ENCODE measurements around the gene RHEBL1. TPM values are rescaled to one million over a fixed set of nuclear protein-coding genes. Genes with fewer than 3 reads are reported as not detected.

RHEBL1 gene
- total RNA-seq, 1 donor from 2014 or later, result 0.53 TPM

GRCh38 chr12:49105504-49106084, 35.8 kb upstream of the RHEBL1 start:
- no peak for FAIRE-seq
- DNase-seq (ENCODE audit: low read depth), result peak; percentile 67
- Histone ChIP-seq H3K4me3 (ENCODE audit: low read depth, low read length) (no peak overlapping the region), H3K36me3 (ENCODE audit: control insufficient read depth, insufficient read depth, low read length) (peaks cover 20% of the 10 kb centered on the region), H3K27me3 (ENCODE audit: control insufficient read depth, insufficient read depth, low read length) (no peaks in the 10 kb centered on the region)
- TF ChIP-seq CTCF (IDR thresholded peaks at IDR 0.05; ENCODE audit: insufficient read depth, low read length, severe bottlenecking), result no peak

GRCh38 chr12:49104822-49105221, 35.0 kb upstream of the RHEBL1 start:
- no peaks in the 10 kb centered on the region for H3K27me3 ChIP-seq (ENCODE audit: control insufficient read depth, insufficient read depth, low read length)
- FAIRE-seq (no peak), DNase-seq (ENCODE audit: low read depth) (no peak)
- no peak overlapping the region for H3K4me3 ChIP-seq (ENCODE audit: low read depth, low read length)
- no peak for TF ChIP-seq CTCF (IDR thresholded peaks at IDR 0.05; ENCODE audit: insufficient read depth, low read length, severe bottlenecking)
- H3K36me3 ChIP-seq (ENCODE audit: control insufficient read depth, insufficient read depth, low read length), result peaks cover 20% of the 10 kb centered on the region

- DNase-seq (ENCODE audit: low read depth) (no peak), FAIRE-seq (no peak)
- Histone ChIP-seq H3K36me3 (ENCODE audit: control insufficient read depth, insufficient read depth, low read length) (peaks cover 20% of the 10 kb centered on the region), H3K4me3 (ENCODE audit: low read depth, low read length) (no peak overlapping the region), H3K27me3 (ENCODE audit: control insufficient read depth, insufficient read depth, low read length) (no peaks in the 10 kb centered on the region)
- no peak for TF ChIP-seq CTCF (IDR thresholded peaks at IDR 0.05; ENCODE audit: insufficient read depth, low read length, severe bottlenecking)
These were observed 30.6 kb upstream of the RHEBL1 start for GRCh38 chr12:49100380-49100779.

- FAIRE-seq (no peak), DNase-seq (ENCODE audit: low read depth) (no peak)
- Histone ChIP-seq H3K4me3 (ENCODE audit: low read depth, low read length) (no peak overlapping the region), H3K36me3 (ENCODE audit: control insufficient read depth, insufficient read depth, low read length) (peaks cover 14% of the 10 kb centered on the region), H3K27me3 (ENCODE audit: control insufficient read depth, insufficient read depth, low read length) (peaks cover 9% of the 10 kb centered on the region)
- no peak for TF ChIP-seq CTCF (IDR thresholded peaks at IDR 0.05; ENCODE audit: insufficient read depth, low read length, severe bottlenecking)
These were observed 28.9 kb upstream of the RHEBL1 start for GRCh38 chr12:49098703-49099102.

- TF ChIP-seq CTCF (IDR thresholded peaks at IDR 0.05; ENCODE audit: insufficient read depth, low read length, severe bottlenecking), result peak; percentile 88
- peaks cover 12% of the 10 kb centered on the region for H3K36me3 ChIP-seq (ENCODE audit: control insufficient read depth, insufficient read depth, low read length)
- peaks cover 12% of the 10 kb centered on the region for H3K27me3 ChIP-seq (ENCODE audit: control insufficient read depth, insufficient read depth, low read length)
- FAIRE-seq (no peak), DNase-seq (ENCODE audit: low read depth) (peak; percentile 31)
- no peak overlapping the region for H3K4me3 ChIP-seq (ENCODE audit: low read depth, low read length)
These were observed 28.3 kb upstream of the RHEBL1 start for GRCh38 chr12:49098035-49098451.

GRCh38 chr12:49097381-49097780, 27.6 kb upstream of the RHEBL1 start:
- peaks cover 9% of the 10 kb centered on the region for H3K36me3 ChIP-seq (ENCODE audit: control insufficient read depth, insufficient read depth, low read length)

More at GRCh38 chr12:49097381-49097780, 27.6 kb upstream of the RHEBL1 start:
- FAIRE-seq (no peak), DNase-seq (ENCODE audit: low read depth) (no peak)
- Histone ChIP-seq H3K4me3 (ENCODE audit: low read depth, low read length) (no peak overlapping the region), H3K27me3 (ENCODE audit: control insufficient read depth, insufficient read depth, low read length) (peaks cover 18% of the 10 kb centered on the region)
- TF ChIP-seq CTCF (IDR thresholded peaks at IDR 0.05; ENCODE audit: insufficient read depth, low read length, severe bottlenecking), result no peak
